Measurements from ENCODE around the gene PTPRN2. TPM values are rescaled to one million over a fixed set of nuclear protein-coding genes. Genes with fewer than 3 reads are reported as not detected.

PTPRN2 gene
- total and polyA plus RNA-seq, 2 of the 13 experiments (the other 11 are each of a cell fraction or from before 2014, with no cell fraction given): 2.5 to 24.2 TPM

- FAIRE-seq: no peak
- no peak overlapping the region for H3K4me3 ChIP-seq (replicated peaks in 1 of 3; ENCODE audit: insufficient read depth in 1 of 3, low read depth in 2 of 3, low read length in 3 of 3)
- no peak for TF ChIP-seq ZNF792 (CRISPR knock-in tag; IDR thresholded peaks at IDR 0.05)
- ATAC-seq: no peak; the same call in 2 of the 3 replicates
- in situ Hi-C loops (cut with HindIII; ENCODE audit: extremely low pct_ligation_motif_present, low pct_unique_long_range_greater_than_20kb) (no loop called here), intact Hi-C loops (cut with micrococcal nuclease; ENCODE audit: unreplicated experiment) (no loop called here)
- H3K9me3 ChIP-seq (ENCODE audit: low read length): no peaks in the 10 kb centered on the region
- no TSS peak for BruUV-seq (replicated peaks)
- peaks cover 1 to 5% of the 10 kb centered on the region in 2 experiments; a peak in 2 of 5 replicates for H3K27me3 ChIP-seq (ENCODE audit: control insufficient read depth in 1 of 2, insufficient read depth in 2 of 2, low read length in 2 of 2)
- no peak overlapping the region for H3K9ac ChIP-seq (ENCODE audit: insufficient read depth, low read depth, low read length)
- H3K4me1 ChIP-seq (ENCODE audit: insufficient read depth, low read length): no peaks in the 10 kb centered on the region
- H4K20me1 ChIP-seq (ENCODE audit: insufficient read depth, low read length): no peaks in the 10 kb centered on the region
- H2AFZ ChIP-seq (ENCODE audit: low read length): no peak overlapping the region
- H3K4me2 ChIP-seq (ENCODE audit: low read depth, low read length): no peak overlapping the region
- 63% methylated on average over 6 of the region's 10 CpGs for WGBS (ENCODE audit: low lambda C conversion rate)
- H3K36me3 ChIP-seq (replicated peaks in 1 of 2; ENCODE audit: control insufficient read depth in 1 of 2, insufficient read depth in 2 of 2, low read length in 2 of 2): no peaks in the 10 kb centered on the region
- ChIA-PET POLR2A (no interaction called here), CTCF (ENCODE audit: low intra/inter-chr PET ratio, low total read pairs) (no interaction called here)
- H3K27ac ChIP-seq (ENCODE audit: extremely low read length, insufficient read depth, low read length): no peak overlapping the region
- DNase-seq (ENCODE audit: low spot score): no peak
- no peaks in the 10 kb centered on the region for H3K79me2 ChIP-seq (ENCODE audit: insufficient read depth, low read length)
Measured at GRCh38 chr7:157837561-157837960, 750.1 kb downstream of the PTPRN2 start.

- in situ Hi-C loops (cut with HindIII; ENCODE audit: extremely low pct_ligation_motif_present, low pct_unique_long_range_greater_than_20kb) (no loop called here), intact Hi-C loops (cut with micrococcal nuclease; ENCODE audit: unreplicated experiment) (no loop called here)
- H3K27ac ChIP-seq (ENCODE audit: extremely low read length, insufficient read depth, low read length): no peak overlapping the region
- H2AFZ ChIP-seq (ENCODE audit: low read length): no peak overlapping the region
- H3K4me2 ChIP-seq (ENCODE audit: low read depth, low read length): no peak overlapping the region
- ATAC-seq (no peak), DNase-seq (ENCODE audit: low spot score) (no peak), FAIRE-seq (no peak)
- ChIA-PET CTCF (ENCODE audit: low intra/inter-chr PET ratio, low total read pairs) (no interaction called here), POLR2A (no interaction called here)
- TF ChIP-seq HOMEZ (CRISPR knock-in tag; IDR thresholded peaks at IDR 0.05; ENCODE audit: low read depth): no peak
- TF ChIP-seq GABPA (IDR thresholded peaks at IDR 0.05; ENCODE audit: low read depth, low read length): no peak
- TF ChIP-seq GABPA (CRISPR knock-in tag; IDR thresholded peaks at IDR 0.05; ENCODE audit: low read depth): no peak
- no peaks in the 10 kb centered on the region for H3K36me3 ChIP-seq (replicated peaks in 1 of 2; ENCODE audit: control insufficient read depth in 1 of 2, insufficient read depth in 2 of 2, low read length in 2 of 2)
- no peaks in the 10 kb centered on the region for H3K79me2 ChIP-seq (ENCODE audit: insufficient read depth, low read length)
- H3K4me1 ChIP-seq (ENCODE audit: insufficient read depth, low read length): no peaks in the 10 kb centered on the region
- peaks cover 0 to 5% of the 10 kb centered on the region in 2 experiments; a peak in 1 of 5 replicates for H3K27me3 ChIP-seq (ENCODE audit: control insufficient read depth in 1 of 2, insufficient read depth in 2 of 2, low read length in 2 of 2)
- H3K4me3 ChIP-seq (replicated peaks in 1 of 3; ENCODE audit: insufficient read depth in 1 of 3, low read depth in 2 of 3, low read length in 3 of 3): no peak overlapping the region
- H3K9ac ChIP-seq (ENCODE audit: insufficient read depth, low read depth, low read length): no peak overlapping the region
- H4K20me1 ChIP-seq (ENCODE audit: insufficient read depth, low read length): no peaks in the 10 kb centered on the region
- no peaks in the 10 kb centered on the region for H3K9me3 ChIP-seq (ENCODE audit: low read length)
- BruUV-seq (replicated peaks): no TSS peak
- 64% methylated on average over 6 of the region's 6 CpGs for WGBS (ENCODE audit: low lambda C conversion rate)
Measured at GRCh38 chr7:157837047-157837446, 750.6 kb downstream of the PTPRN2 start.
